GM18951 (cell line): ENCODE measurements around the gene KRT33A.
"Not testable (repeated sequence)": the region's sequence is repeated elsewhere in the genome, so short reads cannot be mapped to it uniquely, and the experiment has no call there.

Source experiments
- POLR2A ChIP-seq: IDR thresholded peaks from 4 replicates; pipeline ENCODE4 v1.6.1; 2011; ENCODE audit warnings: mild to moderate bottlenecking; ENCODE audit not compliant: insufficient read length, insufficient read depth; ENCODE audit errors: extremely low read depth
- in situ Hi-C: fragments of 300-500 bp; cut with MboI; formaldehyde crosslinking; loops from one replicate; pipeline ENCODE4 v1.12.0; 2022; ENCODE audit warnings: low sequenced_read_pairs, mixed read lengths, inconsistent platforms; ENCODE audit not compliant: unreplicated experiment

Gene KRT33A

GRCh38 chr17:41347869-41348760 is 2.5 kb downstream of the KRT33A start:
- in situ Hi-C loops, result no loop called here
- TF ChIP-seq POLR2A, result no peak

- in situ Hi-C loops, result not testable (repeated sequence)
Measured at GRCh38 chr17:41346421-41346820, 4.2 kb downstream of the KRT33A start.

GRCh38 chr17:41345992-41346391 is 4.6 kb downstream of the KRT33A start:
- in situ Hi-C loops, result no loop called here
- TF ChIP-seq POLR2A, result no peak

- in situ Hi-C loops, result no loop called here
- no peak for TF ChIP-seq POLR2A
Measured at GRCh38 chr17:41343029-41343428, 7.6 kb downstream of the KRT33A start.

GRCh38 chr17:41340934-41341861 is 9.4 kb downstream of the KRT33A start:
- in situ Hi-C loops, result no loop called here
- no peak for TF ChIP-seq POLR2A

- TF ChIP-seq POLR2A, result no peak
- in situ Hi-C loops, result no loop called here
Measured at GRCh38 chr17:41340494-41340893, 10.1 kb downstream of the KRT33A start.

GRCh38 chr17:41339571-41340172 is 11.0 kb downstream of the KRT33A start:
- no peak for TF ChIP-seq POLR2A
- in situ Hi-C loops, result no loop called here

GRCh38 chr17:41338961-41339485 is 11.6 kb downstream of the KRT33A start:
- in situ Hi-C loops, result no loop called here
- no peak for TF ChIP-seq POLR2A

- TF ChIP-seq POLR2A, result no peak
- in situ Hi-C loops, result no loop called here
Measured at GRCh38 chr17:41335747-41336146, 14.9 kb downstream of the KRT33A start.

GRCh38 chr17:41334385-41335305 is 16.0 kb downstream of the KRT33A start:
- in situ Hi-C loops, result no loop called here
- TF ChIP-seq POLR2A, result no peak

- no peak for TF ChIP-seq POLR2A
- in situ Hi-C loops, result no loop called here
Measured at GRCh38 chr17:41333836-41334235, 16.8 kb downstream of the KRT33A start.

GRCh38 chr17:41333098-41333497 is 17.5 kb downstream of the KRT33A start:
- no peak for TF ChIP-seq POLR2A
- in situ Hi-C loops, result no loop called here
